GM19023 (cell line): ENCODE measurements around the gene CD53.
"Not testable (repeated sequence)": the region's sequence is repeated elsewhere in the genome, so short reads cannot be mapped to it uniquely, and the experiment has no call there.

ENCODE experiments used
- ATAC-seq: cut with Tn5 transposase; IDR thresholded peaks from one replicate; pipeline ENCODE4 v1.9.1; 2021; ENCODE audit warnings: mild to moderate bottlenecking, moderate library complexity; ENCODE audit not compliant: unreplicated experiment

Gene CD53

GRCh38 chr1:110914676-110915075, 41.7 kb downstream of the CD53 start:
- ATAC-seq = no peak

GRCh38 chr1:110915804-110916203, 42.9 kb downstream of the CD53 start:
- ATAC-seq = no peak

- no peak for ATAC-seq
These were observed 43.3 kb downstream of the CD53 start for GRCh38 chr1:110916274-110916668.

GRCh38 chr1:110916669-110917306, 43.8 kb downstream of the CD53 start:
- no peak for ATAC-seq

- no peak for ATAC-seq
These were observed 45.1 kb downstream of the CD53 start for GRCh38 chr1:110918016-110918415.

- ATAC-seq = no peak
These were observed 49.0 kb downstream of the CD53 start for GRCh38 chr1:110921953-110922352.

- ATAC-seq = no peak
These were observed 54.6 kb downstream of the CD53 start for GRCh38 chr1:110927484-110928075.

GRCh38 chr1:110928191-110928590, 55.2 kb downstream of the CD53 start:
- no peak for ATAC-seq

GRCh38 chr1:110928904-110929303, 56.0 kb downstream of the CD53 start:
- no peak for ATAC-seq

GRCh38 chr1:110931097-110931496, 58.1 kb downstream of the CD53 start:
- not testable (repeated sequence) for ATAC-seq

GRCh38 chr1:110936567-110936966, 63.6 kb downstream of the CD53 start:
- no peak for ATAC-seq

GRCh38 chr1:110944806-110945205, 71.9 kb downstream of the CD53 start:
- ATAC-seq = no peak

- no peak for ATAC-seq
These were observed 72.7 kb downstream of the CD53 start for GRCh38 chr1:110945626-110946025.

- no peak for ATAC-seq
These were observed 75.3 kb downstream of the CD53 start for GRCh38 chr1:110948038-110948810.
